Testis (tissue), 3 donors: ENCODE measurements around the gene CHMP6. TPM values are rescaled to one million over a fixed set of nuclear protein-coding genes. Genes with fewer than 3 reads are reported as not detected.

Experiments
- DNase-seq: peaks from one replicate; pipeline ENCODE4 v3.0.0-alpha.2; 2019
- H3K27ac ChIP-seq, 2 donors: fragments of 200-600 bp; sonication (generic); one replicate each; pipeline ENCODE4 v1.5.1; 2019
- H3K27me3 ChIP-seq: fragments of 200-600 bp; sonication (generic); one replicate; pipeline ENCODE4 v1.5.1; 2019
- H3K36me3 ChIP-seq: fragments of 200-600 bp; sonication (generic); one replicate; pipeline ENCODE4 v1.5.1; 2017; ENCODE audit warnings: low read depth; ENCODE audit errors: missing control alignments
- H3K4me1 ChIP-seq: fragments of 200-600 bp; sonication (generic); one replicate; pipeline ENCODE4 v1.5.1; 2019
- H3K4me3 ChIP-seq, 2 donors: fragments of 200-600 bp; sonication (generic); one replicate each; pipeline ENCODE4 v1.5.1; 2017 to 2019
- H3K9me3 ChIP-seq: fragments of 200-600 bp; sonication (generic); one replicate; pipeline ENCODE4 v1.5.1; 2017
- CTCF ChIP-seq, 3 experiments: fragments of 450-650 bp in 2 of 3; fragments of 200-600 bp in 1 of 3; sonication (generic) in 1 of 3; IDR thresholded peaks; one replicate each; pipeline ENCODE4 v1.5.1; 2016 to 2019; ENCODE audit warnings: antibody characterized with exemption in 3 of 3, mild to moderate bottlenecking in 2 of 3, moderate library complexity in 1 of 3
- POLR2A ChIP-seq: fragments of 450-650 bp; IDR thresholded peaks from one replicate; pipeline ENCODE4 v1.6.1; 2017; ENCODE audit warnings: antibody characterized with exemption, mild to moderate bottlenecking, moderate library complexity
- WGBS, 2 donors: methylation state at CpG; one replicate each; pipeline ENCODE4 v1.1.5; 2018; 5-methylcytosine and 5-hydroxymethylcytosine counted together
- intact Hi-C: fragments of 100-400 bp; cut with DNase I; formaldehyde crosslinking; loops from one replicate; pipeline ENCODE4 v1.15.1; 2023; ENCODE audit warnings: low total_unique reads
- polyA plus RNA-seq: library from polyadenylated mRNA; stranded (reverse); fragments of 350-450 nt; fragmentation: Illumina TruSeq; extraction: RNeasy Lipid Tissue Mini Kit (QIAGEN cat#74804); gene quantifications from one replicate; pipeline ENCODE4 v1.2.3, GENCODE V29; 2014; ENCODE audit warnings: low read depth, low replicate concordance; ENCODE audit not compliant: insufficient read depth
- total RNA-seq, 2 donors: library from RNA; depleted of rRNA; stranded (reverse); fragments of >200 nt; gene quantifications; one replicate each; pipeline ENCODE4 v1.2.3, GENCODE V29; 2016

Gene CHMP6
- total and polyA plus RNA-seq, 3 donors from 2014 or later: 18.5 to 29.8 (median 28.2) TPM

GRCh38 chr17:80992077-80992947 lies 671 bp downstream of the CHMP6 start:
- Histone ChIP-seq H3K4me1 (peaks cover 19% of the 10 kb centered on the region), H3K4me3 (peak overlapping the region; percentile 74 to 96), H3K36me3 (no peaks in the 10 kb centered on the region), H3K27ac (peak overlapping the region; percentile 59 to 76), H3K27me3 (no peaks in the 10 kb centered on the region), H3K9me3 (no peaks in the 10 kb centered on the region)
- WGBS, 2 donors: 3 to 10% methylated on average over 16 to 59 of the region's 90 CpGs
- intact Hi-C loops: no loop called here
- TF ChIP-seq CTCF (IDR thresholded peaks at IDR 0.05): no peak
- no peak for TF ChIP-seq POLR2A
- DNase-seq: no peak

- Histone ChIP-seq H3K4me3 (peak overlapping the region in 1 of 2 donors; percentile 74), H3K27me3 (no peaks in the 10 kb centered on the region), H3K27ac (no peak overlapping the region), H3K9me3 (no peaks in the 10 kb centered on the region), H3K36me3 (no peaks in the 10 kb centered on the region), H3K4me1 (peaks cover 12% of the 10 kb centered on the region)
- intact Hi-C loops: no loop called here
- no peak for DNase-seq
- TF ChIP-seq CTCF (IDR thresholded peaks at IDR 0.05) (no peak), POLR2A (no peak)
- WGBS, 2 donors: 32 to 47% methylated on average over 12 to 18 of the region's 18 CpGs
These were observed 1.4 kb downstream of the CHMP6 start for GRCh38 chr17:80992948-80993624.

- no peaks in the 10 kb centered on the region for H3K9me3 ChIP-seq
- no peaks in the 10 kb centered on the region for H3K36me3 ChIP-seq
- H3K4me3 ChIP-seq: no peak overlapping the region
- no peaks in the 10 kb centered on the region for H3K4me1 ChIP-seq
- 91 to 96% methylated on average over 11 to 13 of the region's 13 CpGs for WGBS, 2 donors
- H3K27ac ChIP-seq: no peak overlapping the region
- TF ChIP-seq POLR2A: no peak
- no peak for TF ChIP-seq CTCF (IDR thresholded peaks at IDR 0.05)
- DNase-seq: no peak
- intact Hi-C loops: no loop called here
- H3K27me3 ChIP-seq: no peaks in the 10 kb centered on the region
These were observed 3.5 kb downstream of the CHMP6 start for GRCh38 chr17:80995131-80995530.

GRCh38 chr17:80996422-80997305 lies 5.0 kb downstream of the CHMP6 start:
- no peak overlapping the region for H3K27ac ChIP-seq
- intact Hi-C loops: no loop called here
- WGBS, 2 donors: 94 to 95% methylated on average over 16 to 25 of the region's 25 CpGs
- H3K36me3 ChIP-seq: no peaks in the 10 kb centered on the region
- H3K4me1 ChIP-seq: no peaks in the 10 kb centered on the region
- no peak overlapping the region for H3K4me3 ChIP-seq
- H3K9me3 ChIP-seq: no peaks in the 10 kb centered on the region
- no peak for TF ChIP-seq POLR2A
- TF ChIP-seq CTCF (IDR thresholded peaks at IDR 0.05): no peak
- DNase-seq: no peak
- no peaks in the 10 kb centered on the region for H3K27me3 ChIP-seq
